Upper lobe of right lung (tissue), 1 donor: ENCODE data around the gene PEX16. TPM values are rescaled to one million over a fixed set of nuclear protein-coding genes. Genes with fewer than 3 reads are reported as not detected.

Experiments
- ATAC-seq: fragments of 200-7000 bp; cut with Tn5 transposase; one replicate; pipeline ENCODE4 v1.9.1; 2020; ENCODE audit warnings: mild to moderate bottlenecking, moderate library complexity
- DNase-seq: peaks from one replicate; pipeline ENCODE4 v3.0.0-alpha.2; 2020
- H3K27ac ChIP-seq: fragments of 200-600 bp; one replicate; pipeline ENCODE4 v1.8.0; 2022
- H3K27me3 ChIP-seq: fragments of 200-600 bp; one replicate; pipeline ENCODE4 v1.8.0; 2022; ENCODE audit warnings: mild to moderate bottlenecking
- H3K36me3 ChIP-seq: fragments of 200-600 bp; one replicate; pipeline ENCODE4 v1.8.0; 2022
- H3K4me1 ChIP-seq: fragments of 200-600 bp; one replicate; pipeline ENCODE4 v1.8.0; 2022
- H3K4me3 ChIP-seq: fragments of 200-600 bp; one replicate; pipeline ENCODE4 v1.8.0; 2022; ENCODE audit warnings: mild to moderate bottlenecking
- H3K9me3 ChIP-seq: fragments of 200-600 bp; one replicate; pipeline ENCODE4 v1.8.0; 2022
- intact Hi-C: fragments of 100-400 bp; cut with DNase I; formaldehyde crosslinking; loops from one replicate; pipeline ENCODE4 v1.11.0; 2022
- total RNA-seq: library from RNA; stranded (reverse); fragmentation: NEBNext Ultra II Directional; extraction: Animal tissue kit (Norgen Biotek cat#: 25700); gene quantifications from one replicate; pipeline ENCODE4 v1.2.1, GENCODE V29; 2021
- TF ChIP-seq, protein P1 (sequence below): fragments of 200-600 bp; IDR thresholded peaks from one replicate; pipeline ENCODE4 v1.8.0; 2022; ENCODE audit warnings: antibody characterized with exemption
- donor health status: DM: no; HTN: yes; CAD: no; lungs with severe emphysema.

The PEX16 gene
- total RNA-seq, 1 donor from 2014 or later = 27.6 TPM

DNA sequence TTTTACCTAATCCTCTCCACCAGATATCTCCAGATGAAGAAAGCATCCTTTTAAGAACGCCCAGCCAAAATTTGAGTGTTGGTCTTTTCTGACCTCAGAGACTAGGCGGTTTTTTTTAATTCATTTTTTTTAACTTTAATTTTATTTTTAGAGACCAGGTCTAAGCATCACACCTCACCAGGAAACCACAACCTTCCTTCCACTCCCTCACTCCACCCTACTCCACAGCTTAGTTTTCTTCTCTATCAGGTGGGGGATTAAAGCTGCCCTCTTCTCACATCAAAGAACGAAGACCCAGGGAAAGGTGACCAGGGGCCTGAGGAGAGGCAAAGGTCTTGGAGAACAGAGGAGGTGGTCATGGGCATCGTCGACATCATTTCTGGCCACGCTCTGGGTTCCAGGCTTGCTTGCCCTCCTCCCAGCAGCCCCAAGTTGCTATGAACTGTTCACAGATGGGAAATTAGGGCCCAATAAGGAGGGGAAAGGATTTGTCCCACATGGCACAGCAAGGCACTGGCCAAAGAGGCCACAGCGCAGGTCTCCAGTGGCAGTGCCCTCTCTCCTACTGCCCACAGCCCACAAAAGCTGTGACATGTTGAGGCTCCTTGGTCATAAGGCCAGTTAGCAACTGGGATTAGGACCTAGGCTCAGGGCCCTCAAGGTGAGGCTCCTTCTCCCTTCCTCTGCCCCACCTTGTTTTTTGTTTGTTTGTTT, 1.4 kb upstream of the PEX16 start:
- Histone ChIP-seq H3K36me3 (peaks cover 20% of the 10 kb centered on the region), H3K4me3 (peak overlapping the region; percentile 60), H3K9me3 (no peaks in the 10 kb centered on the region), H3K27me3 (peaks cover 19% of the 10 kb centered on the region), H3K4me1 (peaks cover 20% of the 10 kb centered on the region), H3K27ac (peak overlapping the region; percentile 82)
- ATAC-seq (no peak), DNase-seq (peak; percentile 41)
- intact Hi-C loops = no loop called here
- TF ChIP-seq, protein P1, sequence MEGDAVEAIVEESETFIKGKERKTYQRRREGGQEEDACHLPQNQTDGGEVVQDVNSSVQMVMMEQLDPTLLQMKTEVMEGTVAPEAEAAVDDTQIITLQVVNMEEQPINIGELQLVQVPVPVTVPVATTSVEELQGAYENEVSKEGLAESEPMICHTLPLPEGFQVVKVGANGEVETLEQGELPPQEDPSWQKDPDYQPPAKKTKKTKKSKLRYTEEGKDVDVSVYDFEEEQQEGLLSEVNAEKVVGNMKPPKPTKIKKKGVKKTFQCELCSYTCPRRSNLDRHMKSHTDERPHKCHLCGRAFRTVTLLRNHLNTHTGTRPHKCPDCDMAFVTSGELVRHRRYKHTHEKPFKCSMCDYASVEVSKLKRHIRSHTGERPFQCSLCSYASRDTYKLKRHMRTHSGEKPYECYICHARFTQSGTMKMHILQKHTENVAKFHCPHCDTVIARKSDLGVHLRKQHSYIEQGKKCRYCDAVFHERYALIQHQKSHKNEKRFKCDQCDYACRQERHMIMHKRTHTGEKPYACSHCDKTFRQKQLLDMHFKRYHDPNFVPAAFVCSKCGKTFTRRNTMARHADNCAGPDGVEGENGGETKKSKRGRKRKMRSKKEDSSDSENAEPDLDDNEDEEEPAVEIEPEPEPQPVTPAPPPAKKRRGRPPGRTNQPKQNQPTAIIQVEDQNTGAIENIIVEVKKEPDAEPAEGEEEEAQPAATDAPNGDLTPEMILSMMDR = no peak

DNA sequence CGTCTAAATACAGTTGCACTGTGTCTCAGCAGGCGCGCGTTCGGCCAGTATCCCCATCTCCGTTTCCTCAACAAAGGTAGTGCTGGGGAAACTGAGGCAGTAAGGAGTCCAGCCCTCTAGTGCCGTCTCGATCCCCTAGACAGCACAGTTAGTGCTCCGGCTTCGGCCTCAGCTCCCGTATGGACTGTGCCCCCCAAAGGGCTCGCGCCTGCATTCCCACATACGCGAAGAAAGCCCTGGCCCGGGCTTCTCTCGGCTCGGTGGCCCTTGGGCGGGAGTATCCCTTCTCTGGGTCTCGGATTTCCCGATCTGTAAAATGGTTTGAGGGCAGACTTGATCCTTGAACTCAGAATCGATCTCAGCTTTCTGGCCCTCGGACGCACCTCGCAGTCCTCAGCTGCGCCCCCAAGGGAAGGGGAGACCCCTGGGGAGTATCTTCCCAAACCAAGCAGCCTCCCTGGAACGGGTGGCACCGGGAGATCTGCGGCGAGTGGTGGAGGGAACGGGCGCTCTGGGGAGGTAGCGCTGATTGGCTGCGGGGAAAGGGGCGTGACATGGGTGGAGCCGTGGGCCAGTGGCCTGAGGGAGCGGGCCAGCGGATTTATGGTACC, 759 bp upstream of the PEX16 start:
- intact Hi-C loops = no loop called here
- Histone ChIP-seq H3K27ac (peak overlapping the region; percentile 82), H3K4me3 (peak overlapping the region; percentile 60), H3K9me3 (no peaks in the 10 kb centered on the region), H3K27me3 (peaks cover 19% of the 10 kb centered on the region), H3K36me3 (peaks cover 26% of the 10 kb centered on the region), H3K4me1 (peaks cover 20% of the 10 kb centered on the region)
- TF ChIP-seq, protein P1 = no peak
- peak; percentile 68 for ATAC-seq
- DNase-seq = peak; percentile 92

DNA sequence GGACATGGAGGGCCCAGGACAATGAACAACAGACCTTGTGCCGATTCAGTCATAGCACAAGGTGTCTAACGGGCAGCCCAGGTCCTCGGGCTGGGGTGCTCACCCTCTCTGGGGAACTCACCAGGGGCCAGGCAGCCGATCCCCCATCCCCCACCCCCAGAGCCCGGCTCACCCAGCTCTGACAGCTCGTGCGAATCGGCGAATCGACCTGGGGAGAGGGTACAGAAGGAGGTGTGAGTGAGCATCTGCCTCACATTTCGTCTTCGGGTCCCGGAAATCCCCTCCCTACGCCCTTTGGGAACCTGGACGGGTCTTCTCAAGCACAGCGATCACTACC, 423 bp downstream of the PEX16 start:
- intact Hi-C loops = no loop called here
- no peak for ATAC-seq
- Histone ChIP-seq H3K27me3 (peaks cover 8% of the 10 kb centered on the region), H3K4me1 (peaks cover 19% of the 10 kb centered on the region), H3K27ac (peak overlapping the region; percentile 82), H3K4me3 (peak overlapping the region; percentile 60), H3K9me3 (no peaks in the 10 kb centered on the region), H3K36me3 (peaks cover 38% of the 10 kb centered on the region)
- no peak for DNase-seq
- TF ChIP-seq, protein P1 = no peak

DNA sequence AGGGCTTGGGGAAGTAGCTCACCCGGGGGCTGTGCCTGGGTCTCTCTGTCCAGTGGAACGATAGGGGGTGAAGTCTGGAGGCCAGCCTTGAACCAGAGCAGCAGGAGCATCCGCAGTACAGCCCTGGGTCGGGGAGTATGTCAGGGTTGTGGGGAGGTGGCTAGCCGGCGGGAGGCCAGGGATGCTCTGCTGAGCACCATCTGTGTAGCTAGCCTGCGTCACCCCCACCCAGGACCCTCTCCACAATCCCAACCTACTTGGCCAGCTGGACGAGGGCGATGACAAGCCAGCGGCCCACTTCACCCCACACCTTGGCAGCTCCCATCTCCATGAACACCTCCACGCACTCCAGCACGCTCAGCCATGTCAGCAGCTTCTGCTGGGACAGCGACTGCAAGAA, 2.2 kb downstream of the PEX16 start:
- no peak for DNase-seq
- Histone ChIP-seq H3K27me3 (no peaks in the 10 kb centered on the region), H3K4me3 (no peak overlapping the region)

DNA sequence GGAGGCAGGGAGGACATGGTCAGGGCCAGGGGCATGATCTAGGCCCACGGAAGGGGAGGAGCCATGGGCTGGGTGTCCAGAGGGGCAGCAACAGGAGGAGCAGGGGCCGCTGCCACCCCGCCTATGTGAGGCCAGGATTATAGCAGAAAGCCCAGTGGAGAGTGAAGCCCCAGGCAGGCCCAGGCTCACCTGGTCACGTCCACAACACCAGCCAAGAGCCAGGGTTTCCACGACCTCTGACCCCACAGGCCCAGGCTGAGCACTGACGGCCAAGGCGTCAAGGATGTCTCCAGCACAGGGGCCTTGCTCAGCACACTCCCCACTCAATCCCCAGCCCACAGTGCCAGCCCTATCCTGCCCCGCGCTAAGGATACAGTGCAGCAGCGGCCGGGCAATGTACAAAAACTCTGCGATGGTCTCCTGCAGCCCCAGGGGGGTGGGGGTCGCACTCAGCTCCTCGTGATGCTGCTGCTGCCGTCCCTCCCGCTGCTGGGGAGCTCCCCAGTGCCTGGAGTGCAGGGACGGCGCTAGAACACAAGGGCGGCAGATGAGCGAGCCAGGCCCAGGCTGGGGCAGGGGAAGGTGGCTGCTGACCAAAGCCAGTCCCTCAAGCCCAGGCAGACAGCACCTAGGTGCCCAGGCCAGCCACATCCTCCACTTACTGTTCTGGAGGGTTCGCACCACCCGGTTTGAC, 3.6 kb downstream of the PEX16 start:
- TF ChIP-seq, protein P1 = no peak
- no peak overlapping the region for H3K27ac ChIP-seq
- no peak for DNase-seq
- no peak for ATAC-seq
- H3K9me3 ChIP-seq = no peaks in the 10 kb centered on the region
- H3K36me3 ChIP-seq = peaks cover 70% of the 10 kb centered on the region
- H3K27me3 ChIP-seq = no peaks in the 10 kb centered on the region
- no peak overlapping the region for H3K4me3 ChIP-seq
- peaks cover 9% of the 10 kb centered on the region for H3K4me1 ChIP-seq
- intact Hi-C loops = no loop called here

More for the DNA sequence above, 2.2 kb downstream of the PEX16 start:
- no peak for ATAC-seq
- Histone ChIP-seq H3K36me3 (peaks cover 56% of the 10 kb centered on the region), H3K27ac (no peak overlapping the region), H3K4me1 (peaks cover 9% of the 10 kb centered on the region), H3K9me3 (no peaks in the 10 kb centered on the region)
- intact Hi-C loops = no loop called here
- TF ChIP-seq, protein P1 = no peak
